Left lung (tissue), 10 donors: ENCODE data around the gene PEX6. TPM values are rescaled to one million over a fixed set of nuclear protein-coding genes. Genes with fewer than 3 reads are reported as not detected.

ENCODE experiments used
- ATAC-seq: fragments of 200-7000 bp; cut with Tn5 transposase; one replicate; pipeline ENCODE4 v1.9.1; 2020; ENCODE audit warnings: moderate library complexity
- DNase-seq, 4 donors: peaks; one replicate each; pipeline ENCODE4 v3.0.0-alpha.2; 2013 to 2020
- H3K27ac ChIP-seq, 2 donors: fragments of 200-600 bp; sonication (generic) in 1 of 2; one replicate each; pipeline versions ENCODE4 v1.5.0 to v1.8.0; 2020 to 2021
- H3K27me3 ChIP-seq, 2 donors: fragments of 200-600 bp; sonication (generic) in 1 of 2; one replicate each; pipeline versions ENCODE4 v1.5.0 to v1.8.0; 2020 to 2021
- H3K36me3 ChIP-seq, 2 donors: fragments of 200-600 bp; sonication (generic) in 1 of 2; one replicate each; pipeline versions ENCODE4 v1.5.0 to v1.8.0; 2020 to 2021
- H3K4me1 ChIP-seq, 2 donors: fragments of 200-600 bp; one replicate each; pipeline ENCODE4 v1.8.0; 2021
- H3K4me3 ChIP-seq, 2 donors: fragments of 200-600 bp; sonication (generic) in 1 of 2; one replicate each; pipeline versions ENCODE4 v1.5.0 to v1.8.0; 2020 to 2021; ENCODE audit warnings: mild to moderate bottlenecking in 1 of 2
- H3K9me3 ChIP-seq, 2 donors: fragments of 200-600 bp; sonication (generic) in 1 of 2; one replicate each; pipeline versions ENCODE4 v1.5.0 to v1.8.0; 2020 to 2021
- intact Hi-C, 2 donors: fragments of 100-400 bp; cut with DNase I; formaldehyde crosslinking; loops; one replicate each; pipeline versions ENCODE4 v1.11.2 to v1.14.2; 2022
- polyA plus RNA-seq, 6 donors: library from polyadenylated mRNA; unstranded; fragments of 120-200 nt; gene quantifications; one replicate each; pipeline ENCODE4 v1.2.1, GENCODE V29; 2013; ENCODE audit not compliant: insufficient read length in 6 of 6
- total RNA-seq, 2 donors: library from RNA; stranded (reverse); fragmentation: NEBNext Ultra II Directional; extraction: Animal tissue kit (Norgen Biotek cat#: 25700); gene quantifications; one replicate each; pipeline ENCODE4 v1.2.1, GENCODE V29; 2021
- TF ChIP-seq, protein P1 (sequence below), 2 donors: fragments of 200-600 bp; sonication (generic) in 1 of 2; IDR thresholded peaks; one replicate each; pipeline versions ENCODE4 v1.5.0 to v1.8.0; 2021; ENCODE audit warnings: antibody characterized with exemption in 2 of 2
- donor health status: DM: no; HTN: yes; CAD: no.
- donor health status: DM: no; HTN: no; CAD: no.

The PEX6 gene
- total and polyA plus RNA-seq, 8 donors = 15.2 to 27.1 (median 21.5) TPM

DNA sequence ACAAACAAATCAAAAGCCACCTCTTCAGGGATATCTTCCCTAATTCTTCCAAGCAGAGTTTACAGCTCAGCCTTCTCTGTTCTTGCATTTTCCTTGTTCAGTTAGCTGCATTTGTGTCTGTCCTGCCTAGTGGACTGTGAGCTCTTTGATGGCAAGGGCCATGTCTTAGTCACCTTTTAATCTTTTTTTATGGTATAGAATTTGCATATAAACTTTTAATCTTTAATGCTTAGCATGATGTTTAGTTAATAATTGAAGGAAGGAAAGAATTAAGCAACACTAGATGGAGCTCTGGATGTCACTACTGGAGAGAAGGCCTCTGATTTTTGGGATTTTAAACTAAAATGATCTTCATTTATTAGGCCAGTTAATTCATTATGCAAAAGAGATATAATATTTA, 17.5 kb upstream of the PEX6 start:
- TF ChIP-seq, protein P1, sequence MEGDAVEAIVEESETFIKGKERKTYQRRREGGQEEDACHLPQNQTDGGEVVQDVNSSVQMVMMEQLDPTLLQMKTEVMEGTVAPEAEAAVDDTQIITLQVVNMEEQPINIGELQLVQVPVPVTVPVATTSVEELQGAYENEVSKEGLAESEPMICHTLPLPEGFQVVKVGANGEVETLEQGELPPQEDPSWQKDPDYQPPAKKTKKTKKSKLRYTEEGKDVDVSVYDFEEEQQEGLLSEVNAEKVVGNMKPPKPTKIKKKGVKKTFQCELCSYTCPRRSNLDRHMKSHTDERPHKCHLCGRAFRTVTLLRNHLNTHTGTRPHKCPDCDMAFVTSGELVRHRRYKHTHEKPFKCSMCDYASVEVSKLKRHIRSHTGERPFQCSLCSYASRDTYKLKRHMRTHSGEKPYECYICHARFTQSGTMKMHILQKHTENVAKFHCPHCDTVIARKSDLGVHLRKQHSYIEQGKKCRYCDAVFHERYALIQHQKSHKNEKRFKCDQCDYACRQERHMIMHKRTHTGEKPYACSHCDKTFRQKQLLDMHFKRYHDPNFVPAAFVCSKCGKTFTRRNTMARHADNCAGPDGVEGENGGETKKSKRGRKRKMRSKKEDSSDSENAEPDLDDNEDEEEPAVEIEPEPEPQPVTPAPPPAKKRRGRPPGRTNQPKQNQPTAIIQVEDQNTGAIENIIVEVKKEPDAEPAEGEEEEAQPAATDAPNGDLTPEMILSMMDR (IDR thresholded peaks at IDR 0.05) = no peak
- no peak for DNase-seq
- no peak overlapping the region for H3K4me3 ChIP-seq
- intact Hi-C loops = no loop called here
- no peaks in the 10 kb centered on the region for H3K9me3 ChIP-seq
- peaks cover 0 to 5% of the 10 kb centered on the region in 2 donors for H3K36me3 ChIP-seq
- no peak for ATAC-seq
- H3K27me3 ChIP-seq = no peaks in the 10 kb centered on the region
- no peaks in the 10 kb centered on the region for H3K4me1 ChIP-seq
- no peak overlapping the region for H3K27ac ChIP-seq

DNA sequence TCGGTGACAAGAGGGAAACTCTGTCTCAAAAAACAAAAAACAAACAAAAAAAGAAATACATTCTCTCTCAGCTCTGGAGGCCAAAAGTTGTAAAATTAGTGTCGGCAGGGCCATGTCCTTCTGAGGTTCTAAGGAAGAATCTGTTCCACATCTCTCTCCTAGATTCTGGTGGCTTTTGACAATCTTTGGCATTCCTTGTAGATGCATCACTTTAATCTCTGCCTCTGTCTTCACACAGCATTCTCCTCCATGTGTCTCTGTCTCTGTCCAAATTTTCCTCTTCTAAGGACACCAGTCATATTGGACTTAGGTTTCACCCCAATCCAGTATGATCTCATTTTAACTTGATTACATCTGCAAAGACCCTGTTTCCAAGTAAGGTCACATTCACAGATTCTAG, 14.5 kb upstream of the PEX6 start:
- TF ChIP-seq, protein P1 (IDR thresholded peaks at IDR 0.05) = no peak
- Histone ChIP-seq H3K27me3 (no peaks in the 10 kb centered on the region), H3K4me1 (no peaks in the 10 kb centered on the region), H3K9me3 (no peaks in the 10 kb centered on the region), H3K27ac (no peak overlapping the region), H3K36me3 (peaks cover 0 to 30% of the 10 kb centered on the region in 2 donors), H3K4me3 (no peak overlapping the region)
- ATAC-seq (no peak), DNase-seq (no peak)
- intact Hi-C loops = no loop called here

DNA sequence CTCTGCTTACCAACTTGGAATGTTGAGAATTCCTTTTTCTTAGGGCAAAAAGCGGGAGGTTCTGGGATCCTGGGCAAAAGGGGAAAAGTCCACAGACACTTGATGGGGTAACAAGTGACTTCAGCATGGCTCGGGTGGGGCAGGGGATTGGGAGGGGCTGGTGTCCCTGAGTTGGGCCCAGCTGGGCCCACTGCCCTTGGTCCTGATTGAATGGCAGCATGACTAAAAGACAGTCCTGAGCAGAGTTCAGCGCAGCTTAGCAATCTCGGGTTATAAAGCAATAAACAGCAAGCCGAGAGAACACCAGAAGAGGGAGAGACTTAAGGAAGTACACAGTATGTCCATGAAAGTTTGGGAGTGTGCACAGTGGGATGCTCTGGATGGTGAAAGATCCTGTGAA, 10.9 kb upstream of the PEX6 start:
- intact Hi-C loops = no loop called here
- H3K27ac ChIP-seq = no peak overlapping the region

DNA sequence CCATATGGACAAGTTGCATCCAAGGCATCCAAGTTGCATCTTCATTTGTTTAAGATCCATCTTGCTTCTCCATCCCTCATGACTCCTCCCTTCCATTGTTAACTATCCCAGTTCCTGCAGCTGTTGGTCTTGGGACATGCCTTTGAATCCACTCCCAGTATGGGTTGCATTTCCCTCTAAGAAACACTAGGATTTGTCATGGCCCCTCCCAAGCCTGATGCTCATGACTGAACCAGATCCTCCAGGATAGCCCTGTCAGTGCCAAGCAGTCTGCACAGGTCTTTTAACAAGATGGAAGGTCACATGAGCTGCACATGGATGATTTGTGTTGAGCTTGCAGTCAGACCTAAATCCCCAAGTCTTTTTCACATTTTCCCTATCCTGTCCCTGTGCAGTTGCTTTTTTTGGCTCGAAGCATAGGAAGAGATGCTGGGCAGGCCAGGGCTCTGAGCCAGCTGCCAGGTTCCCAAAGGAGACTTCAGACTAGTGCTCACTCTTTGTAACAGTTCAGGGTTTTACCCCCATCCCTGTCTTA, 9.6 kb upstream of the PEX6 start:
- TF ChIP-seq, protein P1 (IDR thresholded peaks at IDR 0.05) = no peak
- intact Hi-C loops = no loop called here
- H3K4me3 ChIP-seq = no peak overlapping the region
- no peak for ATAC-seq
- H3K27ac ChIP-seq = no peak overlapping the region
- peak in 1 of 4 donors; percentile 13 for DNase-seq
- peaks cover 0 to 30% of the 10 kb centered on the region in 2 donors for H3K36me3 ChIP-seq
- H3K4me1 ChIP-seq = peaks cover 17 to 38% of the 10 kb centered on the region in 2 donors
- H3K27me3 ChIP-seq = no peaks in the 10 kb centered on the region
- no peaks in the 10 kb centered on the region for H3K9me3 ChIP-seq

More for the DNA sequence above, 10.9 kb upstream of the PEX6 start:
- Histone ChIP-seq H3K4me3 (no peak overlapping the region), H3K27me3 (no peaks in the 10 kb centered on the region), H3K9me3 (no peaks in the 10 kb centered on the region), H3K4me1 (peaks cover 17 to 33% of the 10 kb centered on the region in 2 donors), H3K36me3 (peaks cover 0 to 30% of the 10 kb centered on the region in 2 donors)
- TF ChIP-seq, protein P1 (IDR thresholded peaks at IDR 0.05) = no peak
- ATAC-seq (no peak), DNase-seq (peak in 1 of 4 donors; percentile 24)

DNA sequence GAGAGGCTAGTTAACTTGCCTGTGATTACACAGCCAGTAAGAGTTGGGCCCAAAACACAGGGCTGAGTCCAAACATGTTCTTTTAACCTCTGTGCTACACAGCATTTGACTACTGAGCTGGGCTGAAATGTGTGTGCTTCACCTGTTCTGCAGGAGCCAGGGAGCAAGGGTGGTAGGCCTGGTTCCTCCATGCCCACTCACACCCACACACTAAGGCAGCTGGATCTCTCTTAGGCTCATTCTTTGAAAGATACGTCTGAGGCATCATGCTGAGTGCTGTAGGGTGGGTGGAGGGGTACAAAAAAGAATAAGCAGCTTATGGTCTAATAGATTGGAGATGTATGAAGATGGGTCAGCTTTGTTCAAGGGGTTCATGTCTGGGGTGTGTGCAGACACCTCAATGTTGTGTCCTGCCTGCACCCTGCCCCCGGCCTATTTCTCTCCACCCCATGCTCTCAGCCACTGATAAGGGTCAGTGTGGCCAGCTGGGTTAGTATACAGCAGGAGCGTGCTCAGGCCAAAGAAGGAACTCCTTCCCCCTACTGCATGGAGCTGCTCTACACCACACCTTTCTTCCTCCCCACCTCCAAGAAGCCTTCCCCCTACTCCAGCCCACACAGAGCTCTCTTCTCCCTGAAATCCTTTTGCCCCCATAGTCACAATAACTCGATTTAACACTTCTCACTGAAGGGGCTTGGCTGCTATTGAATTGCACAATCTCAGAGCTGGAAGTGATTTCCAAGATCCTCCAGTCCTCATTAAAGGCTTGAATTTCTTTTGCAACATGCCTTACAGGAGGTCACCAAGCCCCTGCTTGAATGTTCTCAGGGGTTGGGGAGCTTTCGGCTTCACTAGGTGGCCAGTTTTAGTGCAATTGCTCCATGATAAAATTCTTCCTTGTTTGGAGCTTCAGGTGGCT, 8.8 kb upstream of the PEX6 start:
- no peaks in the 10 kb centered on the region for H3K27me3 ChIP-seq
- TF ChIP-seq, protein P1 (IDR thresholded peaks at IDR 0.05) = no peak
- ATAC-seq (no peak), DNase-seq (peak in 2 of 4 donors; percentile 20 to 35)
- H3K27ac ChIP-seq = no peak overlapping the region
- peaks cover 0 to 30% of the 10 kb centered on the region in 2 donors for H3K36me3 ChIP-seq
- no peak overlapping the region for H3K4me3 ChIP-seq
- H3K9me3 ChIP-seq = no peaks in the 10 kb centered on the region
- H3K4me1 ChIP-seq = peaks cover 17 to 44% of the 10 kb centered on the region in 2 donors
- intact Hi-C loops = no loop called here
